Esophagus muscularis mucosa (tissue), 4 donors: Measurements from ENCODE around the gene TMEM170A. TPM values are rescaled to one million over a fixed set of nuclear protein-coding genes. Genes with fewer than 3 reads are reported as not detected.

Experiments
- DNase-seq: peaks from one replicate; pipeline ENCODE4 v3.0.0-alpha.2; 2017; ENCODE audit errors: extremely low spot score
- H3K27ac ChIP-seq, 4 donors: fragments of 200-600 bp; sonication (generic); replicated peaks in 1 of 4; 1 replicate in 3 of 4; 2 replicates in 1 of 4; pipeline ENCODE4 v1.5.1; 2016 to 2019; ENCODE audit warnings: mild to moderate bottlenecking in 1 of 4
- H3K27me3 ChIP-seq, 4 donors: fragments of 200-600 bp; sonication (generic); one replicate each; pipeline versions ENCODE4 v1.5.1 to v1.6.0; 2016 to 2019
- H3K36me3 ChIP-seq, 4 donors: fragments of 200-600 bp; sonication (generic); one replicate each; pipeline ENCODE4 v1.5.1; 2016 to 2019
- H3K4me1 ChIP-seq, 4 donors: fragments of 200-600 bp; sonication (generic); one replicate each; pipeline ENCODE4 v1.5.1; 2016 to 2019
- H3K4me3 ChIP-seq, 4 donors: fragments of 200-600 bp; sonication (generic); 1 replicate in 2 of 4; 2 replicates in 2 of 4; pipeline ENCODE4 v1.5.1; 2016 to 2019; ENCODE audit warnings: mild to moderate bottlenecking in 4 of 4, moderate library complexity in 1 of 4
- H3K9me3 ChIP-seq, 4 donors: fragments of 200-600 bp; sonication (generic); 1 replicate in 3 of 4; 2 replicates in 1 of 4; pipeline ENCODE4 v1.5.1; 2016 to 2019
- EP300 ChIP-seq: sonication (generic); formaldehyde crosslinking; IDR thresholded peaks from one replicate; pipeline ENCODE4 v1.6.1; 2017; ENCODE audit warnings: antibody characterized with exemption
- POLR2A ChIP-seq: fragments of 450-650 bp; IDR thresholded peaks from one replicate; pipeline ENCODE4 v1.6.1; 2017; ENCODE audit warnings: antibody characterized with exemption, moderate library complexity, mild to moderate bottlenecking, low read depth
- POLR2AphosphoS5 ChIP-seq, 2 donors: sonication (generic); formaldehyde crosslinking; IDR thresholded peaks; one replicate each; pipeline ENCODE4 v1.6.1; 2017; ENCODE audit warnings: antibody characterized with exemption in 2 of 2
- WGBS: methylation state at CpG from one replicate; pipeline ENCODE4 v1.1.5; 2018; 5-methylcytosine and 5-hydroxymethylcytosine counted together
- intact Hi-C: fragments of 100-400 bp; cut with DNase I; formaldehyde crosslinking; loops from one replicate; pipeline ENCODE4 v1.15.1; 2023
- total RNA-seq, 4 donors: library from RNA; depleted of rRNA; stranded (reverse); fragments of >200 nt; gene quantifications; one replicate each; pipeline versions ENCODE4 v1.1.0 to v1.2.1, GENCODE V29; 2016
- TF ChIP-seq, protein P1 (sequence below), 3 experiments: fragments of 200-600 bp in 2 of 3; fragments of 450-650 bp in 1 of 3; sonication (generic) in 2 of 3; IDR thresholded peaks; one replicate each; pipeline ENCODE4 v1.5.1; 2017 to 2019; ENCODE audit warnings: antibody characterized with exemption in 3 of 3, mild to moderate bottlenecking in 2 of 3, moderate library complexity in 1 of 3

TMEM170A gene
- total RNA-seq, 4 donors from 2014 or later = 11.2 to 18.3 (median 14.9) TPM

DNA sequence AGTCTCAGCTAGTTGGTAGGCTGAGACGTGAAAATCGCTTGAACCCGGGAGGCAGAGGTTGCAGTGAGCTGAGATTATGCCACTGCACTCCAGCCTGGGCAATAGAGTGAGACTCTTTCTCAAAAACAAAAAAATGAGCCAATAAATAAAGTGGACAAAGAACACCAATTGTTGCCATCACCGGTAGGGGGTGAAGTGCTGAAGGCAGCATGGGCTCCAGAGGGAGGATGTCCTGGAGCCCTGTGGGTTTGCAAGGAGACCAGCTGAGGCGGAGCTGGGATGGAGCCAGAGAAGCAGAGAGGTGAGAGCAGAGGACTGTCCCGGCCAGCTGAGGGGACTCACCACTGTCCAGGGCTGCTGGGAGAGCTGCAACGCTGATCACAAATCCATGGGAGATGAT is 17.0 kb upstream of the TMEM170A start:
- no peak overlapping the region for H3K4me3 ChIP-seq
- intact Hi-C loops = no loop called here
- H3K27ac ChIP-seq = no peak overlapping the region
- TF ChIP-seq POLR2AphosphoS5 (IDR thresholded peaks at IDR 0.05) (no peak), EP300 (no peak), POLR2A (no peak)
- TF ChIP-seq, protein P1, sequence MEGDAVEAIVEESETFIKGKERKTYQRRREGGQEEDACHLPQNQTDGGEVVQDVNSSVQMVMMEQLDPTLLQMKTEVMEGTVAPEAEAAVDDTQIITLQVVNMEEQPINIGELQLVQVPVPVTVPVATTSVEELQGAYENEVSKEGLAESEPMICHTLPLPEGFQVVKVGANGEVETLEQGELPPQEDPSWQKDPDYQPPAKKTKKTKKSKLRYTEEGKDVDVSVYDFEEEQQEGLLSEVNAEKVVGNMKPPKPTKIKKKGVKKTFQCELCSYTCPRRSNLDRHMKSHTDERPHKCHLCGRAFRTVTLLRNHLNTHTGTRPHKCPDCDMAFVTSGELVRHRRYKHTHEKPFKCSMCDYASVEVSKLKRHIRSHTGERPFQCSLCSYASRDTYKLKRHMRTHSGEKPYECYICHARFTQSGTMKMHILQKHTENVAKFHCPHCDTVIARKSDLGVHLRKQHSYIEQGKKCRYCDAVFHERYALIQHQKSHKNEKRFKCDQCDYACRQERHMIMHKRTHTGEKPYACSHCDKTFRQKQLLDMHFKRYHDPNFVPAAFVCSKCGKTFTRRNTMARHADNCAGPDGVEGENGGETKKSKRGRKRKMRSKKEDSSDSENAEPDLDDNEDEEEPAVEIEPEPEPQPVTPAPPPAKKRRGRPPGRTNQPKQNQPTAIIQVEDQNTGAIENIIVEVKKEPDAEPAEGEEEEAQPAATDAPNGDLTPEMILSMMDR (IDR thresholded peaks at IDR 0.05) = no peak
- no peaks in the 10 kb centered on the region for H3K9me3 ChIP-seq
- 74% methylated on average over 7 of the region's 7 CpGs for WGBS
- no peak for DNase-seq
- H3K27me3 ChIP-seq = no peaks in the 10 kb centered on the region
- H3K36me3 ChIP-seq = no peaks in the 10 kb centered on the region
- no peaks in the 10 kb centered on the region for H3K4me1 ChIP-seq

DNA sequence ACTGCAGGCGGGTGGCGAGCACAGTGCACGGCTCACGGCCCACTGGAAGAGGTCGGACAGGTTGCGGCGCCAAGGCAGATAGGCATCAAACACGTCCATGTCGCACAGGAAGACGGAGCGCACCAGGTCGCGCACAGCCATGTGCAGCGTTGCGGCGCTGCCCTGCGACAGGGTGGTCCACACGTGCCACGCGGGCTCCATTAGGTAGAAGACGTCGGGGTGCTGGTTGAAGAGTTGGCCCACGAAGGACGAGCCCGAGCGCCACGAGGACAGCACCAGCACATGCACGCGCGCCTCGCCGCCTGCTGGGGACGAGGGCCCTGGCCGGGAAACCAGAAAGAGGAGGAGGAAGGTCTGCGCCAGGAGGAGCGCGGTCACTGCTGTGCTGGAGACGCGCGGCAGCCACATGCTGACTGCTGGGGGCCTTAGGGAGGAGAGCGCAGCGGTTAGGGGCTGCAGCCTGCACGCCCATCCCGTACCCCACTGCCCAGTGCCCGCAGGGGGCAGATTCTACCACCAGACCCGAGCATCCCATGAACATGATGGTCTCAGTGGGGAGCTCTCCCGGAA is 15.0 kb upstream of the TMEM170A start:
- WGBS = 97% methylated on average over 34 of the region's 47 CpGs
- intact Hi-C loops = loop anchor here (10.0 kb wide), 2 partner anchors 115 to 145 kb away; partner anchors contain the start of gene ADAT1
- Histone ChIP-seq H3K9me3 (no peaks in the 10 kb centered on the region), H3K4me1 (no peaks in the 10 kb centered on the region), H3K36me3 (no peaks in the 10 kb centered on the region), H3K4me3 (no peak overlapping the region), H3K27me3 (no peaks in the 10 kb centered on the region), H3K27ac (no peak overlapping the region)
- TF ChIP-seq, protein P1 (IDR thresholded peaks at IDR 0.05) = no peak
- TF ChIP-seq EP300 (no peak), POLR2A (no peak), POLR2AphosphoS5 (IDR thresholded peaks at IDR 0.05) (no peak)
- DNase-seq = no peak

DNA sequence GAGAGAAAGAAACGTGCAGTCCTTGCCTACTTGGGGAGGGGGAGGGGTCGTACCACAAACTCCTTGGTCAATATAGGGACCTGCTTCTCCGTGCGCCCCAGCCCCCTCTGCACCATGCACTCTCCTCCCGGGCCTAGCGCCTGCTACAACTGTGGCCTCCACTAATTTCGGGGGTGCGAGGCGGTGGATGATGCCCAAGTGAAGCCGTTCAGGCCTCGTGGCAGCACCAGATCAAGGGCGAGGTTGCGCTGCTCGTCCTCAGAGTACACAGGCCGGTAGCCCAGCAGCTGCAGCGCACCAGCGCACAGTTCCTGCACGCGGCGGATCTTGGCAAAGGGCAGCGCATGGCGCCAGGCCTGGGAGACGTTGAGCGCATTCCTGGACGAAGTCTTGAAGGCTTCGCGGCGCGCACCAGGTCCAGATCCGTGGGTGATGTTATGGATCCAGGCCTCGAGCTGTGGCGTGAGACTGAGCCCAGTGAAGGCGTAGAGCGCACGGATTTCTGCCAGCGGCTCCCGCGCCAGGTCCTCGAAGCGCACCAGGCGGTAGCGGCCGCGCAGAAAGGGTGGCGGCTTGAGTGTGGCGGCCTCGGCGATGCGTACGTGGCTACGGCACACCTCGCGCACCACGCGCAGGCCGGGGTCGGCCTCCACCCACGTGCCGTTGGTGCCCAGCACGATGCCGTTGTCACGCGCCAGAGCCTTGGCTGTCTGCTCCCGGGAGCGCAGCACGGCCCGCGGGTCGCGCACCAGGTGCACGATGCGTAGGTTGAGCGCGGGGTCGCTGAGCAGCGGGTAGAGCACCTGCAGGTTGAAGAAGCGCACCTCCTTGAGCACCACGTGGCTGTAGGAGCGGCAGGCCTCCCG is 14.2 kb upstream of the TMEM170A start:
- H3K4me3 ChIP-seq = no peak overlapping the region
- H3K9me3 ChIP-seq = no peaks in the 10 kb centered on the region
- no peak for DNase-seq
- H3K36me3 ChIP-seq = no peaks in the 10 kb centered on the region
- no peak overlapping the region for H3K27ac ChIP-seq
- H3K27me3 ChIP-seq = no peaks in the 10 kb centered on the region
- no peaks in the 10 kb centered on the region for H3K4me1 ChIP-seq
- TF ChIP-seq EP300 = no peak
- TF ChIP-seq, protein P1 (IDR thresholded peaks at IDR 0.05) = no peak
- TF ChIP-seq POLR2A = no peak
- no peak for TF ChIP-seq POLR2AphosphoS5 (IDR thresholded peaks at IDR 0.05)
- WGBS = 95% methylated on average over 51 of the region's 80 CpGs
- intact Hi-C loops = loop anchor here (10.0 kb wide), 2 partner anchors 116 to 146 kb away; partner anchors contain the start of gene ADAT1

DNA sequence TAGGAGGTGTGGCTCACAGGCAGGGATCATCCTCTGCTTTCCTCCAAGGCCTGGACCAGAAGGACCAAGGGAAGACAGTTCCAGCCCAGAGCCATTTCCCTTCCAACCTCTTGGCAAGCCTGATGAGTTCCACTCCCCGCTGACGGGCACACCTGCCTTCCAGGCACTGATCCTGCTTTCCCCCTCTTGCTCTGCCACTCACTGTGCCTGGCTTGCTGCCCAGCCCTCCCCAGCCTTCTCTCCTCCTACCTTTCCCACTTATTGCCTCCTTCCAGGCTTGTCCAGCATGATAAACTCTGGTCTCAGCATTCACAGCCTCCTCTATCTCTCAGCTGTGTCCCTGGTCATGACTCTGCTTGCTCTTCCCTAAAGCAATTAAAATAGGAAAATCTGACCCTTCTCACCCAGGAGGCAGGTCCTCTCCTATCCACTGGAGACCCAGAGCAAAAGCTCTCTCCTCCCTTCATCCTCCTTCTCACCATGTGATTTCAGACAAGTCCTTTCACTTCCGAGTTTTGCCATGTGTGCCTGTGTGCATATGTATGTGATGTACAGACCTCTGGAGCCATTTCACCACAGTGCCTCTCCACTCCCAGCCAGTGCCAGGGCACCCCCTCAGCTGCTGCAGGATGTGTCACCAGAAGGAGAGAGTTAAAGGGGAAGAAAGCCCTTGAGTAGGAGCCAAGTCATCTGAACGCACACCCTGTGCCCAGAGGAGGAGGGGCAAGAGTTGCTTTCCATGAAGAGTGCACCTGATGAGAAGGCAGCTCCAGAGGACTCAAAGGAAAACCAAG is 13.4 kb upstream of the TMEM170A start:
- Histone ChIP-seq H3K36me3 (no peaks in the 10 kb centered on the region), H3K9me3 (no peaks in the 10 kb centered on the region), H3K4me1 (no peaks in the 10 kb centered on the region), H3K27me3 (no peaks in the 10 kb centered on the region), H3K27ac (no peak overlapping the region), H3K4me3 (no peak overlapping the region)
- TF ChIP-seq POLR2AphosphoS5 (IDR thresholded peaks at IDR 0.05) = no peak
- TF ChIP-seq, protein P1 (IDR thresholded peaks at IDR 0.05) = no peak
- no peak for TF ChIP-seq POLR2A
- TF ChIP-seq EP300 = no peak
- DNase-seq = no peak
- intact Hi-C loops = loop anchor here (10.0 kb wide), 2 partner anchors 117 to 147 kb away; partner anchors contain the start of gene ADAT1
- 77% methylated on average over 4 of the region's 4 CpGs for WGBS
